Measurements from ENCODE around the gene ADD3.

Gene ADD3

DNA sequence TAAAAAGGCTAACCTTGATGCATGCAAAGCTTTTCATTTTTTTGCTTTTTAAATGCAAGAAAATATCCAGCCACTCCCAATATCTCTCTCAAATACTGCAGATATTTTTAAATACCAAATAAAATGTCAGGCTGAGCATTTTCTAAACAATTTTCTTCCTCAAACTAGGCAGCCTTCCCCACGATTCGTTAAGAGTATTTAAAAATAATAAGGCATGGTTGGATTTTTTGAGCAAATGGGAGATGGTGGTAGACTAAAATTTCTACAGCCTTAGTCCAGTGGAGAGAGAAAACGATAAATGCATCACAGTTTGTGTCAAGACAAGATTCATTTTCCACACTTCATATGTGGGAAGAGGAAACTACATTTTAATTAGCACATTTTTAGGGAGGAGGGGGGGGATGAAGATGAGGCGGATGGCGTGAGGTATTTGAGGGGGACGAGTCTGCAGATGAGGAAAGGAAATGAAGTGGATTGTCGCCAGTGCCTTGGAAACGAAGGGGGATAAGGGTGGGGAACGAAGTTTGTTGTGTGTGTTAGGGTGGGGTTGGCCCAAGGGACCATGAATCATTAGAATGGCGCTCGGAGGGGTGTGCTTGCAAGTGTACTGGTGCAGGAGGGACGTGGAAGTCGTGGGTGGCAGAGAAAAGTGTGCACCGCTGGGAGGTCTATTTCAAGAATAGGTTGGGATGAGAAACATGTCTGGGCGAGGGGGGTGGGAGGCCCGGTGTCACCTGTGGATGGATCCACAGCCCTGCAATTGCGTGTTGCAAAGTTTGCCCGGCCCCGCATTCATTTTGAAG lies 1.2 kb upstream of the ADD3 start:
- no peak for DNase-seq (ENCODE audit: low read depth)

DNA sequence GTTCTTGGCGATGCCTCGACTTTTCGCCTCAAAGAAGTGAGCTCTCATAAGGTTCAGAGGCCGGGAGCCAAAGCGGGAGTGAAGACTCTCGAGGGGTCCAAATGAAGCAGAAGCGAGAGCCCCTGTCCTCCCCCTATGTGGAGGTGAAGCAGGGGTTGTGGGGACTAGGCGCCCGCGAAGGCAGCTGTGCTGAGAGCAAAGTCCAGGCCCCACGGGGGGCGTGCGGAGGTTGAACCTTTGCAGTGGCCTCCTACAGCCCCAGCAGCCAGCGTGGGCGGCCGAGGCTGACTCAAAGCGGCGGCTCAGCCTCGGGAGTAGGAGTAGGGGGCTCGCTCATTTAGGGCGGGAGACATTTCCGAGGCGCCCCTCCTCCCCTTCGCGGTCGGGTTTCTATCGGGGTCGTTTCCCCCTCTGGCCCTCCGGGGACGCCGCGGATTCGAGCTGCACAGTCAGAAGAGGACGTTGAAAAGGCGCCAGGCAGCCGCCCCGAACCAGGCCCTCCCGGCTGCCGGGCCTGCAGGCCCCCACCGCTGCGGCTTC lies 553 bp upstream of the ADD3 start:
- DNase-seq (ENCODE audit: low read depth) = peak; percentile 66

- peak; percentile 4 for DNase-seq (ENCODE audit: low read depth)
Measured at GRCh38 chr10:110008518-110009339, 945 bp downstream of the ADD3 start.

DNA sequence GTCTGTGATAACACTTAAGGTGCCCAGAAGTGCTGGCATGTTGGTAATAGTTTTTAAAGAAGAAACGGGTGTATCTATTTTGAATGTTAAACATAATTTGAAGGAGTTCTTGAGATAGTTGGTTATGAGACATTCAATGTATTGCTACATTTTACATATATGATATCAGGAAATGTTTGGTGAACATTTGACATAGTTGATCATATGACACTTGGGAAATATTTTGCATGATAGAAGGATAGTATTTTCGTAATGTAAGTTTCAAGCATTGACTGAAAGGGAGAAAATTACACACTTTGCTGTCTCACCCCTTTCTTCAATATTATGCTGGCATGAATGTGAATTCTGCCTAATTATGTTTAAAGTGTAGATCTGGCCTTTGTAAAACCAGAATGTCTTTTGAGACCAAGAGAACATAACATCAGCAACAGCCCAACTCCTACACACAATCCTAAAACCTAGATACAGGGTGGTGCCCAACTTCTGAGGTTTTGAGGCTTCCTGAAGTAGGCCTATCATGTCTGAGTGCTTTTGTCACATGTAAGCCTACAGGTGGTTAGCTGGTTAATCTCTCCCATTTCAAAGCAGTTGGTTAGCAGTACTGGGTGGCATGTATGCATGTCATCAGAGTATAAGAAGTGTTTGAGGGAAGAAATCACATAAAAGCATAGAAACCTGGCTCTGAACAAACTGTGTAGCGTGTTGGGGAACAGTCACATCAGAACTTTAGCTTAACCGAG lies 2.1 kb downstream of the ADD3 start:
- peak; percentile 3 for DNase-seq (ENCODE audit: low read depth)

DNA sequence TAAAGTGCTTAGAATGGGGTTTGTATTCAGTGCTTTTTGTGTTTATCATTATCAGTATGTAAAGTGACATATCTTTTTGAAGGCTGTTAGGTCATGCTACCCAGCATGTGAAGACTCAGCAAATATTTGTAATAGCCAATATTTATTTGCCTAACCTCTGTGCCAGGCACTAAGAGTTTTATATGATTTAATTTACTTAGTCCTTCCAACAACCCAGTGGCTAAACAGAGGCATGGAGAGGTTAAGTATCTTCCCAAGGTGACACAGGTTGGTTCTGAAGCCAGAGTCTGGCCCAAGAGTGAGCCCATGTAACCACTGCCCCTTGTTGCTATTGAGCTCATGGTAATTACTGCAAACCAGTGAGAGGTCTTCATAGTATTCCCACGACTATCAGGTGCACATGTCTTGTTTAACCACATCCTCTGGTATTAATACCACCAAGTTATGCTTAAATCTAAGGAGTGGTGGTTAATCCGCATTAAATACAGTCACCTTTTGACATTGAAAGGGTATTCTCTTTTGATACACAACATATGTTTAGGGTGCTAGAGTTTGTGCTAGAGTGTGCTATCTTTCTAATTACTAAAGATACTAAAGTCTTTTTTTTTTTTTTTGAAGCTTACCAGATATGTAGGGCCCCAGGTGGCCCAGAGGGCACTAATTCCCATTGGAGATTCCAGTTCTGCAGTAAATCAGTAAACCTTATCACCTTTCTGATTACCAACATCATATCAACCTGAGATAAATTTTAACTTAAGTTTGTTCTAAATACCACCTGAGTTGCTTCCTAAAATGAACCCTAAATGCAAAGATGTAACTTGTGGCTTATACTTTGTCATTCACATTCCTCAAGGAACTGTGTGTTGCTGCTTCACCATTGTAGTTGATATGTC lies 2.9 kb downstream of the ADD3 start:
- DNase-seq (ENCODE audit: low read depth) = no peak

DNA sequence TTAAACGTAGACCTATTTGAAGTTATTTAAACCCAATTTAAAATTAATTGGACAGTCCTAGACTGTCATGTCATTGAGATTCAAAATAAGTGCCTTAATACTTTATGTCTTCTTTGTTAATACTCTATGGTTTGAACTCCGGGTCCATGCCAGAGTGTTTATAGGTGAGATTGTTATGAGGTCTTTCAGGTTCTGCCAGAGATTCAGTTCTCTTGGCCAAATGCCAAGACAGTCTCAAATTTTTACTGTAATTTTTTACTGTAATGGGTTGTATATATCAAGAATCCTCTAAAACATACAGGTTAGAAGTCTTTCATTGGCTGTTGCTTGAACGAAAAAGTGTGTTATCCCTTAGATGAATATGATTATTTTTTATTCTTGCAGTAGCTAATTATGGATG lies 3.9 kb downstream of the ADD3 start:
- no peak for DNase-seq (ENCODE audit: low read depth)

- no peak for DNase-seq (ENCODE audit: low read depth)
Measured at GRCh38 chr10:110013630-110014293, 6.0 kb downstream of the ADD3 start.

DNA sequence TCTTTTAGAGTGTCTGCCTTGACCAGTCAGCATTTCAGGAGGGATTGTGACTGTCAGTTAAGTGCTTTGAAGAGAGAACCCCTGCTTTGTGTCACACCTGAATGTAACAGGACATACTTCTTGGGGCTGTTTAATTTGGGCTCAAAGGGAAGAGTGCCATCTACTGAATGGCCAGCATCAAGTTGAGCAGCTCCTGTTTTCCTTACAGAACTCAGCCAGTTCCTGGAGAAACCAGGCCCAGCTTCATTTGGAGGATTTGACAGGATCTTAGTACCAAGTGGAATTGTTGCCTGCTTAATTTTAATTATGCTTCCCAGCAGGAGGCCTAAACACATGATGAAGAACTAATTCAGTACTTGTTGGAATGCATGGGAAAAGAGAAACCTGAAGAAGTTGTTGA lies 8.3 kb downstream of the ADD3 start:
- DNase-seq (ENCODE audit: low read depth) = no peak

DNA sequence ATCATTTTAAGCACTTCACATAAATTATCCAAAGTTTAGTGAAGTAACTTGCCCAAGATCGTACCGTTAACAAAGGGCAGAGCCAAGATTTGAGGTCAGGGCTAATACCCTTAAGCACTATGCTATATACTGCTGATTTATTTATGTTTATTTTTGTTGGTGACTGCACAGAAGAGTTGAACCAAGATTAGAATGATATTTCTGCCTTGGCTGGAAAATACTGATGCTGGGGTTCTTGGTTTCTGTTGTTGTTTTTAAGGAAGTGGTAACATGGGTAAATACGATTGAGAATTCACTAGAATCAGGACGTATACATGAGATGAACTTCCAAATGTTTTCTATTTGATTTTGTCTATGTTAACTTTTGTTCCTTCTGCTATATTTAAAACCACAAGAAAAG lies 9.3 kb downstream of the ADD3 start:
- no peak for DNase-seq (ENCODE audit: low read depth)

DNA sequence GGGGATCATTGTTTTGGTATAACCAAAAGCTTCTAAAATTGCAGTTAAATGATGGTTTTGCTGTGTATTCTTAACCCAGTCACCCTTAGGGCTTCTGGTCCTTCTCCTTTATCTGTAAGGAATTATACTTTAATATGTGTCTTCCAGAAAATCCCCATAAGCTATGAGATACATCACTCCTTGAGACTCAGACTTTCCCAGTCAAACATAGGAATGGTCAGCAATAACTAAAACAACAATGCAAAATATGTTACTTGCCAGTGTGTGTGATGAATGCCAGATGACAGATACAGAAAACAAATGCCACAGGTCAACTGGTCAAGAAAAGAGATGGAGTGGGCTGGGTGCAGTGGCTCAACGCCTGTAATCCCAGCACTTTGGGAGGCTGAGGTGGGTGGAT lies 10.1 kb downstream of the ADD3 start:
- DNase-seq (ENCODE audit: low read depth) = no peak

GRCh38 chr10:110020265-110020664 lies 12.5 kb downstream of the ADD3 start:
- DNase-seq (ENCODE audit: low read depth) = no peak

DNA sequence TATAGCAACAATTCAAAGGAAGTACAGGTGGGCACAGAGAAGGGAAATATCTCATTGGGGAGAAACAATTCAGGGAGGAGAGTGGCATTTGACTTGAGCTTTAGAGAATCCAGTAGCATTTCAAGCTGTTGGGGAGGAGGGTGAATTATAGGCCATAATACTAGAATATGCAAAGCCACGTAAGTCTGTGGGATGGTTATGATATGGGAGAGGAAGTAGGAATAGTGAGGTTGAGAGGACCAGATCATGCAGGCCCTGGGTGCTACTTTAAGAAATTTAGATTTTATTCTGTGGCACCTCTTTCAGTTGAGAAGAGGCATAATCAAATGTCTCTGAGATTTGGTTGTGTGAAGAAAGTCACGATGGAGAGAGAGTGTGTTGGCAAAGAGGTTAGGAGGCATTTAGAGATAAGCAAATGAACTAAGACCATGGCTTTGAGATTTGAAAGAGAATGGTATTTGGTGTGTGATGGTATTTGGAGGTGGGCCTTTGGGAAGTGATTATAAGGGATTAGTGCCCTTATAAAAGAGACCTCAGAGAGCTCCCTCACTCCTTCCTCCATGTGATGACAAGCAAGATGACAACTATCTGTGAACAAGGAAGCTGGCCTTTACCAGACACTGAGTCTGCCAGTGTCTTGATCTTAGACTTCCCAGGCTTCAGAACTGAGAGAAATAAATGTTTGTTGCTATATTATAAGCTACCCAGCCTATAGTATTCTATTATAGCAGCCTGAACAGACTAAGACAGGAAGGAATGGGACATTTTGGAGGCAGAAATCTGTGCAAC lies 15.1 kb downstream of the ADD3 start:
- DNase-seq (ENCODE audit: low read depth) = no peak

DNA sequence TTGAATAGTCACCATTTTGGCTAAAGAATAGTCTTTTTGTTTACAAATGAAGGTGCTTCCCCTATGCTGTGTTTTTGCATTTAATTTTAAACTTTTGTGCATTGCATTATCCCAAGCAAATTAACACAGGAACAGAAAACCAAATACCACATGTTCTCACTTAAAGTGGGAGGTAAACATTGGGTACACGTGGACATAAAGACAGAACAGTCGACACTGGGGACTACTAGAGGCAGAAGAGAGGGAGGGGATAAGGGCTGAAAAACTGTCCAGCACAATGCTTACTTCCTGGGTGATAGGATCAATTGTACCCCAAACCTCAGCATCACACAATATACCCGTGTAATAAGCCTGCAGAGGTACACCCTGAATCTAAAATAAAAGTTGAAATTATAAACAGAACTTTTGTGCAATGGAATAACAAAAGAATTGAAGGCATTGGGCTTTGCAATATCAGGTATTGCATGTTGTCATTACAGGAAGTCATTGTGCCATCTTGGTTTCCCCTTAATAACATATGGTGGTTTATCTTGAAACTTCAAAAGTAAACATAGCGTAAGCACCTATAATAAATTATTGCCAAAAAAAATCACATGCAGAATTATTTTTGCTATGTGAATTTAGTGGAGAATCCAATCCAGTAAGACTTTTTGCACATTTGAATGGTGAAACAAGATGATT lies 16.1 kb downstream of the ADD3 start:
- DNase-seq (ENCODE audit: low read depth) = no peak

- no peak for DNase-seq (ENCODE audit: low read depth)
Measured at GRCh38 chr10:110029450-110029849, 21.7 kb downstream of the ADD3 start.

- DNase-seq (ENCODE audit: low read depth) = no peak
Measured at GRCh38 chr10:110032801-110033700, 25.3 kb downstream of the ADD3 start.

DNA sequence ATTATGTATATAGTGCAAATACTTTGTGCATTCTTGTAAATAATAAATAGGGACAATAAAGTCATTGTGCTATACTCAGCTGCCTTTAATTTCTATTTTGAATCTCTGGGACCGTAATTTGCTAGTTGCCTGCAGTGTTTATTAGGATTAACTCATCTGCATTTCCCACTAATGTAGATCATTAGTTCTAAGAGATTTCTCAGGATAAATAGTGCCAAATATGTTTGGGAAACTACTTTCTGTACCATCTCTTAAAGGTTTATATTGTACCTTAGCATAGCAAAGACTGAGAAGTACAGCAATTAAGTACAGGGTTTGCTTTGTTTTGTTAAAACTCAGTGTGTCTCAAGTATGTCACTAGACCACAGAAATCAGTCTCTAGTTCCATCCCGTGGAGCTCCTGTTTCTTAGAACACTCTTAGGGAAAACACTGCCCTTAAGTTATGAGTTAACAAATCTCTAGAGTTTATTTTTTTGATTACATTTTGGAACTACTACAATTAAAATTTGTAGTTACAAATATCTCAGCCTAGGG lies 26.0 kb downstream of the ADD3 start:
- no peak for DNase-seq (ENCODE audit: low read depth)

GRCh38 chr10:110034596-110034995 lies 26.8 kb downstream of the ADD3 start:
- no peak for DNase-seq (ENCODE audit: low read depth)

Measured in stimulated activated CD8-positive, alpha-beta memory T cell treated with anti-CD3 and anti-CD28 coated beads, Interleukin-12 subunit alpha, Interleukin-12 subunit beta, amount 100 ng/mL, for 4 hours (primary cell).